H1 (cell line): ENCODE measurements around the gene NDFIP2. TPM values are rescaled to one million over a fixed set of nuclear protein-coding genes. Genes with fewer than 3 reads are reported as not detected.

Experiments
- CTCF ChIA-PET: fragments of 300-600 bp; sonication (Branson Sonifier 250); formaldehyde crosslinking; loops from one replicate; lab custom pipeline; 2021; ENCODE audit not compliant: partially characterized antibody; lab: Charles Lee
- POLR2A ChIA-PET: fragments of 300-600 bp; sonication (Branson Sonifier 250); formaldehyde crosslinking; loops from one replicate; lab custom pipeline; 2021; ENCODE audit warnings: inconsistent platforms; ENCODE audit not compliant: partially characterized antibody; lab: Charles Lee
- DNase-seq, 2 experiments: peaks; one replicate each; pipeline versions ENCODE4 v3.0.0 to v3.0.0-alpha.2; 2010 to 2022; ENCODE audit warnings: low spot score in 2 of 2, low read depth in 1 of 2, mixed read lengths in 1 of 2
- FAIRE-seq: peaks from 2 replicates; lab custom pipeline; 2011; peaks lifted over from hg19 to GRCh38; lab: Jason Lieb, UNC
- H2AFZ ChIP-seq: 2 replicates; pipeline ENCODE4 v1.8.1; 2012; ENCODE audit warnings: low read length, inconsistent platforms
- H2AK5ac ChIP-seq: 2 replicates; pipeline ENCODE4 v1.6.1; 2013; ENCODE audit warnings: low read depth, low read length
- H2BK120ac ChIP-seq: replicated peaks from 2 replicates; pipeline ENCODE3; 2013; ENCODE audit warnings: low read depth, low read length, inconsistent platforms
- H2BK12ac ChIP-seq: 2 replicates; pipeline ENCODE4 v1.6.1; 2013; ENCODE audit warnings: low read depth, low read length
- H2BK15ac ChIP-seq: 2 replicates; pipeline ENCODE4 v1.6.1; 2013; ENCODE audit warnings: low read length
- H2BK20ac ChIP-seq: 2 replicates; pipeline ENCODE4 v1.6.1; 2013; ENCODE audit warnings: low read length
- H2BK5ac ChIP-seq: 2 replicates; pipeline ENCODE4 v1.6.1; 2013; ENCODE audit warnings: low read depth, low read length
- H3K14ac ChIP-seq: 2 replicates; pipeline ENCODE4 v1.6.1; 2013; ENCODE audit warnings: inconsistent platforms; ENCODE audit not compliant: insufficient read length
- H3K18ac ChIP-seq: 2 replicates; pipeline ENCODE4 v1.6.1; 2013; ENCODE audit warnings: low read length; ENCODE audit errors: extremely low read depth
- H3K23ac ChIP-seq: 2 replicates; pipeline ENCODE4 v1.6.1; 2013; ENCODE audit warnings: inconsistent platforms; ENCODE audit not compliant: insufficient read length
- H3K23me2 ChIP-seq: 2 replicates; pipeline ENCODE4 v1.6.1; 2013; ENCODE audit warnings: low read depth, low read length
- H3K27ac ChIP-seq: 2 replicates; pipeline ENCODE4 v1.6.1; 2011; ENCODE audit warnings: low read depth, low read length, inconsistent platforms
- H3K27me3 ChIP-seq, 4 experiments: replicated peaks in 1 of 4; 1 replicate in 1 of 4; 2 replicates in 3 of 4; pipeline versions ENCODE4 v1.6.1 to v1.8.1; 2011 to 2013; ENCODE audit warnings: low read length in 3 of 4, mild to moderate bottlenecking in 3 of 4, inconsistent platforms in 2 of 4, mixed read lengths in 2 of 4, moderate library complexity in 1 of 4; ENCODE audit not compliant: control insufficient read depth in 3 of 4, insufficient read depth in 3 of 4; ENCODE audit errors: extremely low read depth in 1 of 4
- H3K36me3 ChIP-seq, 4 experiments: 2 replicates each; pipeline versions ENCODE4 v1.6.1 to v1.8.1; 2011 to 2013; ENCODE audit warnings: mild to moderate bottlenecking in 4 of 4, low read length in 3 of 4, moderate library complexity in 2 of 4, control low read depth in 1 of 4, inconsistent platforms in 1 of 4; ENCODE audit not compliant: insufficient read depth in 4 of 4, control insufficient read depth in 2 of 4
- H3K4ac ChIP-seq: replicated peaks from 2 replicates; pipeline ENCODE3; 2013; ENCODE audit warnings: low read length, low read depth, mixed read lengths, inconsistent platforms; ENCODE audit not compliant: insufficient read length
- H3K4me1 ChIP-seq, 4 experiments: replicated peaks in 1 of 4; 1 replicate in 1 of 4; 2 replicates in 3 of 4; pipeline versions ENCODE4 v1.6.1 to v1.8.1; 2011 to 2013; ENCODE audit warnings: low read length in 3 of 4, inconsistent platforms in 2 of 4, mixed read lengths in 1 of 4; ENCODE audit not compliant: insufficient read depth in 4 of 4, control insufficient read depth in 3 of 4
- H3K4me2 ChIP-seq, 2 experiments: 2 replicates each; pipeline versions ENCODE4 v1.6.1 to v1.8.1; 2011 to 2013; ENCODE audit warnings: low read depth in 2 of 2, low read length in 2 of 2, control low read depth in 1 of 2, inconsistent platforms in 1 of 2, mild to moderate bottlenecking in 1 of 2; ENCODE audit not compliant: insufficient read depth in 1 of 2
- H3K4me3 ChIP-seq, 4 experiments: fragments of 200-600, 300-600 bp in 1 of 4; sonication (generic), shearing (Covaris generic), sonication (Bioruptor Twin) in 1 of 4; 2 replicates each; pipeline versions ENCODE4 v1.5.1 to v1.8.1; 2011 to 2016; ENCODE audit warnings: low read length in 4 of 4, low read depth in 3 of 4, control low read depth in 2 of 4, inconsistent platforms in 2 of 4, mild to moderate bottlenecking in 2 of 4, mixed read lengths in 1 of 4, moderate library complexity in 1 of 4; ENCODE audit not compliant: insufficient read depth in 2 of 4; ENCODE audit errors: extremely low read depth in 1 of 4
- H3K56ac ChIP-seq: replicated peaks from 2 replicates; pipeline ENCODE3; 2013; ENCODE audit warnings: low read depth, mild to moderate bottlenecking, mixed read lengths, low read length, inconsistent platforms; ENCODE audit not compliant: insufficient read length
- H3K79me1 ChIP-seq: 2 replicates; pipeline ENCODE4 v1.6.1; 2013; ENCODE audit warnings: low read depth, low read length, control low read depth
- H3K79me2 ChIP-seq, 2 experiments: 2 replicates each; pipeline versions ENCODE4 v1.6.1 to v1.8.1; 2012 to 2013; ENCODE audit warnings: low read length in 2 of 2, mild to moderate bottlenecking in 2 of 2, inconsistent platforms in 1 of 2; ENCODE audit not compliant: insufficient read depth in 2 of 2, control insufficient read depth in 1 of 2
- H3K9ac ChIP-seq, 4 experiments: replicated peaks in 1 of 4; 1 replicate in 1 of 4; 2 replicates in 3 of 4; pipeline versions ENCODE4 v1.6.1 to v1.8.1; 2011 to 2013; ENCODE audit warnings: low read depth in 3 of 4, low read length in 3 of 4, control low read depth in 2 of 4, mild to moderate bottlenecking in 2 of 4, moderate library complexity in 2 of 4, inconsistent platforms in 1 of 4; ENCODE audit errors: extremely low read depth in 1 of 4
- H3K9me3 ChIP-seq, 2 experiments: 2 replicates each; pipeline versions ENCODE4 v1.6.1 to v1.8.1; 2012 to 2013; ENCODE audit warnings: mild to moderate bottlenecking in 2 of 2, moderate library complexity in 2 of 2, control low read depth in 1 of 2, inconsistent platforms in 1 of 2, low read depth in 1 of 2, low read length in 1 of 2, mixed read lengths in 1 of 2; ENCODE audit not compliant: insufficient read depth in 2 of 2
- H4K20me1 ChIP-seq, 2 experiments: replicated peaks in 1 of 2; 2 replicates each; pipeline versions ENCODE3 to v1.8.1; 2011 to 2013; ENCODE audit warnings: inconsistent platforms in 2 of 2, low read length in 2 of 2, mild to moderate bottlenecking in 1 of 2; ENCODE audit not compliant: insufficient read depth in 2 of 2, control insufficient read depth in 1 of 2
- H4K5ac ChIP-seq: 2 replicates; pipeline ENCODE4 v1.6.1; 2013; ENCODE audit warnings: low read length, low read depth, mixed read lengths, inconsistent platforms; ENCODE audit not compliant: insufficient read length
- H4K8ac ChIP-seq: 2 replicates; pipeline ENCODE4 v1.8.0; 2013; ENCODE audit warnings: mild to moderate bottlenecking, moderate library complexity, low read length, inconsistent platforms; ENCODE audit not compliant: insufficient read depth; ENCODE audit errors: extremely low read depth
- H4K91ac ChIP-seq: replicated peaks from 2 replicates; pipeline ENCODE3; 2013; ENCODE audit warnings: low read length, mixed read lengths, inconsistent platforms; ENCODE audit not compliant: insufficient read length
- ASH2L ChIP-seq: fragments of 200-600, 300-600 bp; sonication (generic); IDR thresholded peaks from one replicate; pipeline ENCODE4 v1.7.1; 2017; ENCODE audit warnings: low read length
- BRCA1 ChIP-seq: IDR thresholded peaks from 2 replicates; pipeline ENCODE4 v1.6.1; 2012; ENCODE audit warnings: low read depth, low read length, improper control_type of control experiment
- CEBPB ChIP-seq: IDR thresholded peaks from 2 replicates; pipeline ENCODE4 v1.6.1; 2012; ENCODE audit warnings: low read depth, low read length
- CREB1 ChIP-seq: IDR thresholded peaks from 2 replicates; pipeline ENCODE4 v1.6.1; 2012; ENCODE audit warnings: inconsistent platforms
- E2F6 ChIP-seq: IDR thresholded peaks from 2 replicates; pipeline ENCODE4 v1.6.1; 2012; ENCODE audit warnings: inconsistent platforms
- EGR1 ChIP-seq: IDR thresholded peaks from 2 replicates; pipeline ENCODE4 v1.6.1; 2011; ENCODE audit warnings: low read depth, low read length, borderline replicate concordance
- EZH2 ChIP-seq: fragments of 200-600 bp; sonication (generic); IDR thresholded peaks from 2 replicates; pipeline ENCODE4 v1.7.1; 2012; ENCODE audit warnings: low read depth, mild to moderate bottlenecking, moderate library complexity, low read length, inconsistent platforms; ENCODE audit not compliant: severe bottlenecking
- FOSL1 ChIP-seq: IDR thresholded peaks from 2 replicates; pipeline ENCODE4 v1.6.1; 2011; ENCODE audit warnings: mild to moderate bottlenecking, low read depth, low read length, moderate library complexity; ENCODE audit not compliant: insufficient read depth
- JUN ChIP-seq: IDR thresholded peaks from 2 replicates; pipeline ENCODE4 v1.6.1; 2011; ENCODE audit warnings: low read depth, mild to moderate bottlenecking, improper control_type of control experiment, low read length
- JUND ChIP-seq: IDR thresholded peaks from 2 replicates; pipeline ENCODE4 v1.6.1; 2011; ENCODE audit warnings: mild to moderate bottlenecking, improper control_type of control experiment, low read length
- KDM4A ChIP-seq: IDR thresholded peaks from one replicate; pipeline ENCODE4 v1.7.1; 2012; ENCODE audit warnings: low read depth, mild to moderate bottlenecking, moderate library complexity, low read length, inconsistent platforms; ENCODE audit not compliant: severe bottlenecking
- MAFK ChIP-seq: IDR thresholded peaks from 2 replicates; pipeline ENCODE4 v1.6.1; 2012; ENCODE audit warnings: low read depth, mild to moderate bottlenecking, improper control_type of control experiment, low read length
- POLR2A ChIP-seq, 2 experiments: IDR thresholded peaks; 1 replicate in 1 of 2; 2 replicates in 1 of 2; pipeline ENCODE4 v1.6.1; 2011; ENCODE audit warnings: low read depth in 2 of 2, low read length in 2 of 2, mild to moderate bottlenecking in 2 of 2; ENCODE audit errors: control extremely low read depth in 1 of 2
- SIN3A ChIP-seq, 2 experiments: IDR thresholded peaks in 1 of 2; conservative IDR thresholded peaks in 1 of 2; 2 replicates each; pipeline ENCODE4 v1.6.1; 2011 to 2012; ENCODE audit warnings: low read length in 2 of 2, improper control_type of control experiment in 1 of 2, low read depth in 1 of 2, mild to moderate bottlenecking in 1 of 2
- SP1 ChIP-seq: IDR thresholded peaks from 2 replicates; pipeline ENCODE4 v1.6.1; 2011; ENCODE audit warnings: low read depth, low read length
- SP2 ChIP-seq: IDR thresholded peaks from 2 replicates; pipeline ENCODE4 v1.6.1; 2012; ENCODE audit warnings: mild to moderate bottlenecking, low read length, inconsistent platforms
- WGBS, 2 experiments: shearing (Covaris generic) in 1 of 2; methylation state at CpG; one replicate each; pipeline versions ENCODE4 v1.1.6 to v1.1.7; 2013 to 2015; ENCODE audit warnings: low lambda C conversion rate in 2 of 2, mixed read lengths in 2 of 2, inconsistent platforms in 1 of 2, low coverage in 1 of 2, missing lambda C conversion rate in 1 of 2; ENCODE audit not compliant: insufficient replicate concordance in 2 of 2, insufficient coverage in 1 of 2, insufficient read length in 1 of 2; ENCODE audit errors: extremely low coverage in 1 of 2, missing lambda C conversion rate in 1 of 2; 5-methylcytosine and 5-hydroxymethylcytosine counted together
- polyA plus RNA-seq, 7 experiments: library from polyadenylated mRNA; depleted of rRNA in 3 of 7; stranded (reverse) in 5 of 7; unstranded in 2 of 7; fragments of >200 nt in 5 of 7; fragments of 200-250 nt in 2 of 7; gene quantifications; 1 replicate in 5 of 7; 2 replicates in 1 of 7; 4 replicates in 1 of 7; pipeline versions ENCODE4 v1.2.1 to v1.2.3, GENCODE V29; 2011 to 2013; ENCODE audit warnings: missing spikeins in 2 of 7, mixed read lengths in 2 of 7
- total RNA-seq: library from RNA; stranded (reverse); fragmentation: NEBNext Ultra II Directional; extraction: Animal tissue kit (Norgen Biotek cat#: 25700); gene quantifications from 2 replicates; pipeline ENCODE4 v1.2.1, GENCODE V29; 2021

NDFIP2 gene
- total and polyA plus RNA-seq, 2 of the 8 experiments (the other 6 are each of a cell fraction or from before 2014, with no cell fraction given): 11.1 to 32.9 TPM

- Histone ChIP-seq H3K4me1 (no peaks in the 10 kb centered on the region), H3K27ac (no peak overlapping the region), H3K79me2 (no peaks in the 10 kb centered on the region), H3K4me3 (no peak overlapping the region), H3K9ac (no peak overlapping the region), H3K23ac (no peak overlapping the region), H3K14ac (no peak overlapping the region), H2BK15ac (no peak overlapping the region; the same call in 1 of the 2 replicates), H3K56ac (no peak overlapping the region), H2BK20ac (no peak overlapping the region), H3K4me2 (no peak overlapping the region), H3K4ac (no peak overlapping the region), H4K91ac (no peak overlapping the region), H3K9me3 (no peaks in the 10 kb centered on the region), H3K79me1 (no peaks in the 10 kb centered on the region), H2BK120ac (no peak overlapping the region), H3K36me3 (peaks cover 0 to 2% (median 0%) of the 10 kb centered on the region in 4 experiments; a peak in 1 of 8 replicates), H2AK5ac (no peak overlapping the region), H4K20me1 (no peaks in the 10 kb centered on the region), H4K8ac (no peak overlapping the region), H4K5ac (no peak overlapping the region), H2BK12ac (no peak overlapping the region), H3K27me3 (no peaks in the 10 kb centered on the region), H2BK5ac (no peak overlapping the region), H3K23me2 (no peaks in the 10 kb centered on the region), H3K18ac (no peak overlapping the region), H2AFZ (no peak overlapping the region)
- DNase-seq (no peak), FAIRE-seq (no peak)
- 92% methylated on average over 5 of the region's 5 CpGs; no CpG with 5 or more reads in 1 of the 2 experiments for WGBS, 2 experiments
- CTCF ChIA-PET: interaction anchor here (0.8 to 1.7 kb wide), 4 partner anchors 12 to 105 kb away, joined by 3 to 4 read pairs (median 3); partner anchors contain the start of gene NDFIP2
- POLR2A ChIA-PET: no interaction called here
- TF ChIP-seq JUND: no peak
- TF ChIP-seq E2F6: no peak
- no peak for TF ChIP-seq EZH2
- TF ChIP-seq FOSL1: no peak
- no peak for TF ChIP-seq EGR1
- TF ChIP-seq CREB1: no peak
- TF ChIP-seq MAFK: no peak
- TF ChIP-seq JUN: no peak
- no peak for TF ChIP-seq ASH2L
- no peak for TF ChIP-seq SP2
- TF ChIP-seq SIN3A (conservative IDR thresholded peaks at IDR 0.05 in 1 of 2, IDR thresholded peaks at IDR 0.05 in 1 of 2; ENCODE audit: low read depth in 1 of 2, low read length in 2 of 2): no peak
- no peak for TF ChIP-seq POLR2A (IDR thresholded peaks at IDR 0.05; ENCODE audit: control extremely low read depth in 1 of 2, low read depth in 2 of 2, low read length in 2 of 2)
- no peak for TF ChIP-seq BRCA1
- no peak for TF ChIP-seq SP1
- TF ChIP-seq KDM4A: no peak
- no peak for TF ChIP-seq CEBPB
These were observed 46.7 kb downstream of the NDFIP2 start for GRCh38 chr13:79527698-79528097.
